Effector memory CD8-positive, alpha-beta T cell (primary cell): Measurements from ENCODE around the gene IGSF9B.

Source experiments
- ATAC-seq: fragments of 150-1000 bp; cut with Tn5 transposase; replicated peaks from 2 replicates; pipeline ENCODE4 v1.10.0; 2021; ENCODE audit warnings: mild to moderate bottlenecking, moderate library complexity
- DNase-seq, 3 experiments: peaks; one replicate each; pipeline ENCODE4 v3.0.0; 2021
- H3K27ac Mint-ChIP-seq, 2 donors: one replicate each; pipeline ENCODE4 v1.8.0; 2022; ENCODE audit warnings: mild to moderate bottlenecking in 2 of 2, mixed read lengths in 2 of 2, moderate library complexity in 2 of 2
- H3K27me3 Mint-ChIP-seq, 2 donors: one replicate each; pipeline ENCODE4 v1.8.0; 2022; ENCODE audit warnings: mixed read lengths in 2 of 2
- H3K36me3 Mint-ChIP-seq: one replicate; pipeline ENCODE4 v1.8.0; 2022; ENCODE audit warnings: mild to moderate bottlenecking, moderate library complexity, mixed read lengths; ENCODE audit not compliant: insufficient read depth
- H3K4me1 Mint-ChIP-seq, 2 donors: one replicate each; pipeline ENCODE4 v1.8.0; 2022; ENCODE audit warnings: low read depth in 2 of 2, mixed read lengths in 2 of 2
- H3K4me3 Mint-ChIP-seq, 2 donors: one replicate each; pipeline ENCODE4 v1.8.0; 2022; ENCODE audit warnings: mild to moderate bottlenecking in 2 of 2, mixed read lengths in 2 of 2, moderate library complexity in 2 of 2
- H3K9me3 Mint-ChIP-seq, 2 donors: one replicate each; pipeline ENCODE4 v1.8.0; 2022; ENCODE audit warnings: mixed read lengths in 2 of 2

Gene IGSF9B

GRCh38 chr11:133910101-133910500 lies 46.7 kb downstream of the IGSF9B start:
- no peaks in the 10 kb centered on the region for H3K36me3 Mint-ChIP-seq

GRCh38 chr11:133908827-133909226 lies 47.9 kb downstream of the IGSF9B start:
- H3K27me3 Mint-ChIP-seq: no peaks in the 10 kb centered on the region
- no peak overlapping the region for H3K4me3 Mint-ChIP-seq
- H3K36me3 Mint-ChIP-seq: no peaks in the 10 kb centered on the region
- no peak overlapping the region for H3K27ac Mint-ChIP-seq
- ATAC-seq: no peak
- no peaks in the 10 kb centered on the region for H3K9me3 Mint-ChIP-seq
- H3K4me1 Mint-ChIP-seq: peaks cover 0 to 2% of the 10 kb centered on the region in 2 donors
- DNase-seq: no peak

More at GRCh38 chr11:133910101-133910500, 46.7 kb downstream of the IGSF9B start:
- H3K4me3 Mint-ChIP-seq: no peak overlapping the region
- ATAC-seq (no peak), DNase-seq (no peak)
- H3K27ac Mint-ChIP-seq: peak overlapping the region in 1 of 2 donors; percentile 62
- no peaks in the 10 kb centered on the region for H3K27me3 Mint-ChIP-seq
- no peaks in the 10 kb centered on the region for H3K9me3 Mint-ChIP-seq
- no peaks in the 10 kb centered on the region for H3K4me1 Mint-ChIP-seq

- ATAC-seq (no peak), DNase-seq (no peak)
- H3K9me3 Mint-ChIP-seq: no peaks in the 10 kb centered on the region
- no peak overlapping the region for H3K4me3 Mint-ChIP-seq
- no peaks in the 10 kb centered on the region for H3K36me3 Mint-ChIP-seq
- H3K4me1 Mint-ChIP-seq: peaks cover 0 to 2% of the 10 kb centered on the region in 2 donors
- H3K27me3 Mint-ChIP-seq: no peaks in the 10 kb centered on the region
- H3K27ac Mint-ChIP-seq: no peak overlapping the region
Observed at GRCh38 chr11:133907841-133908241, 48.9 kb downstream of the IGSF9B start.

- Mint-ChIP-seq H3K27me3 (no peaks in the 10 kb centered on the region), H3K36me3 (no peaks in the 10 kb centered on the region), H3K9me3 (no peaks in the 10 kb centered on the region), H3K4me1 (peaks cover 0 to 2% of the 10 kb centered on the region in 2 donors), H3K4me3 (no peak overlapping the region), H3K27ac (no peak overlapping the region)
- ATAC-seq: no peak
- DNase-seq: no peak
Observed at GRCh38 chr11:133907216-133907615, 49.6 kb downstream of the IGSF9B start.

- no peaks in the 10 kb centered on the region for H3K36me3 Mint-ChIP-seq
- no peak overlapping the region for H3K27ac Mint-ChIP-seq
- H3K9me3 Mint-ChIP-seq: no peaks in the 10 kb centered on the region
- no peak overlapping the region for H3K4me3 Mint-ChIP-seq
- DNase-seq: no peak
- H3K27me3 Mint-ChIP-seq: no peaks in the 10 kb centered on the region
- ATAC-seq: no peak
- H3K4me1 Mint-ChIP-seq: peaks cover 0 to 2% of the 10 kb centered on the region in 2 donors
Observed at GRCh38 chr11:133906746-133907145, 50.0 kb downstream of the IGSF9B start.

GRCh38 chr11:133906241-133906640 lies 50.5 kb downstream of the IGSF9B start:
- H3K4me3 Mint-ChIP-seq: no peak overlapping the region
- no peaks in the 10 kb centered on the region for H3K27me3 Mint-ChIP-seq
- no peaks in the 10 kb centered on the region for H3K9me3 Mint-ChIP-seq
- H3K36me3 Mint-ChIP-seq: no peaks in the 10 kb centered on the region
- no peak for DNase-seq
- peaks cover 0 to 2% of the 10 kb centered on the region in 2 donors for H3K4me1 Mint-ChIP-seq
- ATAC-seq: no peak
- no peak overlapping the region for H3K27ac Mint-ChIP-seq

GRCh38 chr11:133905677-133906156 lies 51.1 kb downstream of the IGSF9B start:
- Mint-ChIP-seq H3K27me3 (no peaks in the 10 kb centered on the region), H3K27ac (no peak overlapping the region), H3K36me3 (no peaks in the 10 kb centered on the region), H3K4me3 (no peak overlapping the region), H3K4me1 (peaks cover 0 to 2% of the 10 kb centered on the region in 2 donors), H3K9me3 (no peaks in the 10 kb centered on the region)
- ATAC-seq (no peak), DNase-seq (no peak)

- Mint-ChIP-seq H3K27ac (no peak overlapping the region), H3K4me3 (no peak overlapping the region), H3K4me1 (peaks cover 0 to 2% of the 10 kb centered on the region in 2 donors), H3K36me3 (no peaks in the 10 kb centered on the region), H3K27me3 (no peaks in the 10 kb centered on the region), H3K9me3 (no peaks in the 10 kb centered on the region)
- ATAC-seq: no peak
- DNase-seq: no peak
Observed at GRCh38 chr11:133904818-133905515, 51.8 kb downstream of the IGSF9B start.

- peaks cover 0 to 2% of the 10 kb centered on the region in 2 donors for H3K4me1 Mint-ChIP-seq
- peak overlapping the region in 1 of 2 donors; percentile 42 for H3K27ac Mint-ChIP-seq
- no peaks in the 10 kb centered on the region for H3K9me3 Mint-ChIP-seq
- H3K27me3 Mint-ChIP-seq: no peaks in the 10 kb centered on the region
- no peak overlapping the region for H3K4me3 Mint-ChIP-seq
- ATAC-seq: no peak
- no peak for DNase-seq
- no peaks in the 10 kb centered on the region for H3K36me3 Mint-ChIP-seq
Observed at GRCh38 chr11:133903875-133904817, 52.6 kb downstream of the IGSF9B start.

- Mint-ChIP-seq H3K4me1 (peaks cover 0 to 2% of the 10 kb centered on the region in 2 donors), H3K27ac (no peak overlapping the region), H3K9me3 (no peaks in the 10 kb centered on the region), H3K36me3 (no peaks in the 10 kb centered on the region), H3K27me3 (no peaks in the 10 kb centered on the region), H3K4me3 (no peak overlapping the region)
- DNase-seq: no peak
- no peak for ATAC-seq
Observed at GRCh38 chr11:133903056-133903455, 53.7 kb downstream of the IGSF9B start.

GRCh38 chr11:133902506-133902905 lies 54.3 kb downstream of the IGSF9B start:
- DNase-seq (no peak), ATAC-seq (no peak)
- Mint-ChIP-seq H3K36me3 (no peaks in the 10 kb centered on the region), H3K4me1 (peaks cover 0 to 2% of the 10 kb centered on the region in 2 donors), H3K27me3 (no peaks in the 10 kb centered on the region), H3K27ac (no peak overlapping the region), H3K4me3 (no peak overlapping the region), H3K9me3 (no peaks in the 10 kb centered on the region)

GRCh38 chr11:133901999-133902398 lies 54.8 kb downstream of the IGSF9B start:
- H3K4me1 Mint-ChIP-seq: peaks cover 0 to 2% of the 10 kb centered on the region in 2 donors
- DNase-seq (no peak), ATAC-seq (no peak)
- H3K27me3 Mint-ChIP-seq: no peaks in the 10 kb centered on the region
- H3K4me3 Mint-ChIP-seq: no peak overlapping the region
- no peaks in the 10 kb centered on the region for H3K9me3 Mint-ChIP-seq
- no peaks in the 10 kb centered on the region for H3K36me3 Mint-ChIP-seq
- no peak overlapping the region for H3K27ac Mint-ChIP-seq

- Mint-ChIP-seq H3K4me3 (no peak overlapping the region), H3K27me3 (no peaks in the 10 kb centered on the region), H3K9me3 (no peaks in the 10 kb centered on the region), H3K36me3 (peaks cover 2% of the 10 kb centered on the region), H3K27ac (no peak overlapping the region), H3K4me1 (peaks cover 0 to 2% of the 10 kb centered on the region in 2 donors)
- DNase-seq: no peak
- no peak for ATAC-seq
Observed at GRCh38 chr11:133901316-133901715, 55.5 kb downstream of the IGSF9B start.
